WTC11 (cell line): ENCODE measurements around the gene UGP2. TPM values are rescaled to one million over a fixed set of nuclear protein-coding genes. Genes with fewer than 3 reads are reported as not detected.
"Not testable (repeated sequence)": the region's sequence is repeated elsewhere in the genome, so short reads cannot be mapped to it uniquely, and the experiment has no call there.

Experiments used
- ATAC-seq: fragments of 200-7000 bp; cut with Tn5 transposase; 2 replicates; pipeline ENCODE4 v1.10.0; 2021; ENCODE audit warnings: mild to moderate bottlenecking, moderate library complexity
- CTCF ChIA-PET: fragments of 300-600 bp; sonication (Branson Sonifier 250); formaldehyde crosslinking; loops from one replicate; lab custom pipeline; 2021; ENCODE audit warnings: antibody characterized with exemption; lab: Charles Lee
- POLR2A ChIA-PET: fragments of 350-600 bp; sonication (Branson Sonifier 250); formaldehyde crosslinking; loops from one replicate; lab custom pipeline; 2021; ENCODE audit warnings: antibody characterized with exemption; lab: Charles Lee
- DNase-seq: peaks from one replicate; pipeline ENCODE4 v3.0.0; 2021; ENCODE audit warnings: low spot score
- H3K27ac Mint-ChIP-seq: 2 replicates; pipeline ENCODE4 v1.8.0; 2021; ENCODE audit warnings: mixed read lengths
- H3K27me3 Mint-ChIP-seq: 2 replicates; pipeline ENCODE4 v1.8.0; 2021; ENCODE audit warnings: low read depth, mild to moderate bottlenecking, moderate library complexity, mixed read lengths
- H3K36me3 Mint-ChIP-seq: 2 replicates; pipeline ENCODE4 v1.8.0; 2021; ENCODE audit warnings: mixed read lengths
- H3K4me1 Mint-ChIP-seq: 2 replicates; pipeline ENCODE4 v1.8.0; 2022; ENCODE audit warnings: mixed read lengths
- H3K4me3 Mint-ChIP-seq: 2 replicates; pipeline ENCODE4 v1.8.0; 2021; ENCODE audit warnings: mild to moderate bottlenecking, moderate library complexity, mixed read lengths
- H3K9me3 Mint-ChIP-seq: 2 replicates; pipeline ENCODE4 v1.8.0; 2021; ENCODE audit warnings: mixed read lengths
- GRHL2 ChIP-seq: fragments of 250-450 bp; sonication (Bioruptor Pico); IDR thresholded peaks from 2 replicates; pipeline ENCODE4 v1.8.0; 2022; ENCODE audit warnings: mild to moderate bottlenecking, moderate library complexity; ENCODE audit not compliant: insufficient replicate concordance, severe bottlenecking
- KAT7 ChIP-seq: sonication (generic); formaldehyde crosslinking; IDR thresholded peaks from 2 replicates; pipeline ENCODE4 v1.8.1; 2023; ENCODE audit warnings: missing genetic modification reagents, mild to moderate bottlenecking, borderline replicate concordance
- ZNF396 ChIP-seq: fragments of 250-450 bp; sonication (Bioruptor Pico); IDR thresholded peaks from 2 replicates; pipeline ENCODE4 v1.8.0; 2021; ENCODE audit warnings: mild to moderate bottlenecking, moderate library complexity, borderline replicate concordance
- ZNF423 ChIP-seq: fragments of 250-450 bp; sonication (Bioruptor Pico); IDR thresholded peaks from 2 replicates; pipeline ENCODE4 v2.1.2; 2022; ENCODE audit warnings: mild to moderate bottlenecking, moderate library complexity
- total RNA-seq: library from RNA; stranded (reverse); gene quantifications from 3 replicates; pipeline ENCODE4 v1.2.3, GENCODE V29; 2021
- TF ChIP-seq, protein P1 (sequence below): fragments of 250-450 bp; sonication (Bioruptor Pico); conservative IDR thresholded peaks from 2 replicates; pipeline ENCODE4 v1.9.0; 2021; ENCODE audit warnings: mild to moderate bottlenecking
- TF ChIP-seq, protein P2 (sequence below): sonication (generic); formaldehyde crosslinking; IDR thresholded peaks from 2 replicates; pipeline ENCODE4 v1.8.1; 2022; ENCODE audit warnings: low read depth, missing genetic modification reagents, borderline replicate concordance

Gene UGP2
- total RNA-seq, 1 experiment from 2014 or later: 543 TPM

DNA sequence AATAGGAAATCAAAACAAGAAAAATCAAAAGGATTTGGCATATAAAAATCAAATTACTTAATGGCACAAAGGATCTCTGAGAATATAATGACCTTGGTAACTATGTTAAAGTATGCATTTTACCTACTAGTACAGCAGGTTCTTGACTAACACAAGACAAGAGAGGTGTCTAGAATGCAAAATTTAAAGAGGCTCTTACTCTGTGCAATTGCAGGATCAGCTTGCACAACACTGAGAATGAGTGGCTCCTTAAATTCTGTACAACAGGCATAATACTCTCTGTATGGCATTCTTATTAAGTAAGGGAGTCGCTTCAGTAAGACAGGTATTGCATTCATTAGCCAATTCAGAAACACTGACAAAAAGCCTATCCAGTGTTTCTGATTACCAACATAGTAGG, 72.6 kb downstream of the UGP2 start (continued):
- no peak for TF ChIP-seq ZNF396 (CRISPR knock-in tag)
- TF ChIP-seq, protein P1, sequence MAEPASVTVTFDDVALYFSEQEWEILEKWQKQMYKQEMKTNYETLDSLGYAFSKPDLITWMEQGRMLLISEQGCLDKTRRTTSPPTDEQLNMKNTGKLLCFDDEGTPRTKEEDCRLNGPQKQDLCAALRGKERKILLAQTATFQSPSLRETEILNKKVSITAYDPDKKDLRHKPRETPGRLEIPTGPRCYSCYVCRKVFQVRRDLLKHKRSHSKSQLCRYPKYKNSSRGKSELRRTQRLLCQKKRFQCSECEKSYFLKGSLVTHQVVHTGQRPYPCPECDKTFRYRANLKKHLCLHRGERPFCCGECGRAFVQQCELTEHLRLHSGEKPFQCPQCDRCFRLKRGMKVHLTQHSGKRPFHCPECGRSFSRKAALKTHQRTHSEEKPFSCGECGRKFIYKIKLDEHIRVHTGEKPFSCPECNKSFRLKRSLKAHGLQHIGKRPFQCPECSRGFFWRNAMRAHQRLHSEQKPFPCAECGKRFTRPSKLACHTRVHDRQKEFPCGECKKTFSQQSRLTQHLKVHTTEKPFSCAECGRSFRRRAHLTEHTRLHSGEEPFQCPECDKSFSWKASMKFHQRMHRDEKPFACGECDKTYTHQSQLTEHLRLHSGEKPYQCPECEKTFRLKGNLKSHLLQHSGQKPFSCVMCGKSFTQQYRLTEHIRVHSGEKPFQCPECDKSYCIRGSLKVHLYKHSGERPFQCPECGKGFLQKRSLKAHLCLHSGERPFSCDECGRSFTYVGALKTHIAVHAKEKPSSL (CRISPR knock-in tag): no peak
- TF ChIP-seq, protein P2, sequence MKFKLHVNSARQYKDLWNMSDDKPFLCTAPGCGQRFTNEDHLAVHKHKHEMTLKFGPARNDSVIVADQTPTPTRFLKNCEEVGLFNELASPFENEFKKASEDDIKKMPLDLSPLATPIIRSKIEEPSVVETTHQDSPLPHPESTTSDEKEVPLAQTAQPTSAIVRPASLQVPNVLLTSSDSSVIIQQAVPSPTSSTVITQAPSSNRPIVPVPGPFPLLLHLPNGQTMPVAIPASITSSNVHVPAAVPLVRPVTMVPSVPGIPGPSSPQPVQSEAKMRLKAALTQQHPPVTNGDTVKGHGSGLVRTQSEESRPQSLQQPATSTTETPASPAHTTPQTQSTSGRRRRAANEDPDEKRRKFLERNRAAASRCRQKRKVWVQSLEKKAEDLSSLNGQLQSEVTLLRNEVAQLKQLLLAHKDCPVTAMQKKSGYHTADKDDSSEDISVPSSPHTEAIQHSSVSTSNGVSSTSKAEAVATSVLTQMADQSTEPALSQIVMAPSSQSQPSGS (CRISPR knock-in tag): no peak
- no peak for TF ChIP-seq KAT7 (CRISPR knock-in tag)

DNA sequence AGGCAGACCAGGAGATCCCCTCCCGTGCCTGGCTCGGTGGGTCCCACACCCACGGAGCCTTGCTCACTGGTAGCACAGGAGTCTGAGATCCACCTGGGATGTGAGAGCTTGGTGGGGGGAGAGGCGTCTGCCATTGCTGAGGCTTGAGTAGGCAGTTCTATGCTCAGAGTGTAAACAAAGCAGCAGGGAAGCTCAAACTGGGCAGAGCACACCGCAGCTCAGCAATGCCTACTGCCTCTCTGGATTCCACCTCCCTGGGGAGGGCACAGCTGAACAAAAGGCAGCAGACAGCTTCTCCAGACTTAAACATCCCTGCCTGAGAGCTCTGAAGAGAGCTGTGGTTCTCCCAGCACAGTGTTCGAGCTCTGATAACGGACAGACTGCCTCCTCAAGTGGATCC, 85.1 kb downstream of the UGP2 start:
- ATAC-seq (no peak; the same call in 1 of the 2 replicates), DNase-seq (no peak)
- Mint-ChIP-seq H3K4me1 (peaks cover 14% of the 10 kb centered on the region), H3K27me3 (no peaks in the 10 kb centered on the region), H3K4me3 (no peak overlapping the region), H3K36me3 (peaks cover 28% of the 10 kb centered on the region), H3K9me3 (peaks cover 16% of the 10 kb centered on the region), H3K27ac (no peak overlapping the region)
- ChIA-PET CTCF (interaction anchor here (1.6 kb wide), 1 partner anchor 10 kb away, joined by 3 read pairs; no protein-coding TSS in a partner anchor), POLR2A (no interaction called here)
- TF ChIP-seq GRHL2 (CRISPR knock-in tag): no peak
- peak; percentile 7; the same call in 1 of the 2 replicates for TF ChIP-seq ZNF423 (CRISPR knock-in tag)

DNA sequence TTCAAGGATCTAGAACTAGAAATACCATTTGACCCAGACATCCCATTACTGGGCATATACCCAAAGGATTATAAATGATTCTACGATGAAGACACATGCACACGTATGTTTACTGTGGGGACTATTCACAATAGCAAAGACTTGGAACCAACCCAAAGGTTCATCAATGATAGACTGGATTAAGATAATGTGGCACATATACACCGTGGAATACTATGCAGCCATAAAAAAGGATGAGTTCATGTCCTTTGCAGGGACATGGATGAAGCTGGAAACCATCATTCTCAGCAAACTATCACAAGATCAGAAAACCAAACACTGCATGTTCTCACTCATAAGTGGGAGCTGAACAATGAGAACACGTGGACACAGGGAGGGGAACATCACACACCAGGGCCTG, 90.4 kb downstream of the UGP2 start:
- H3K27ac Mint-ChIP-seq, H3K27me3 Mint-ChIP-seq, CTCF ChIA-PET, H3K4me3 Mint-ChIP-seq, H3K4me1 Mint-ChIP-seq, POLR2A ChIA-PET, ATAC-seq, DNase-seq: not testable (repeated sequence)
- peaks cover 36% of the 10 kb centered on the region for H3K36me3 Mint-ChIP-seq
- peaks cover 21% of the 10 kb centered on the region for H3K9me3 Mint-ChIP-seq

Other genes with a start within 250 kb of the UGP2 start
- 12.4 to 14.6 TPM (median 13.5 TPM) in 3 replicates for gene VPS54, start 177.5 kb downstream of the UGP2 start, total RNA-seq